ENCODE data around the gene UAP1.
"Not testable (repeated sequence)": the region's sequence is repeated elsewhere in the genome, so short reads cannot be mapped to it uniquely, and the experiment has no call there.

UAP1 gene

DNA sequence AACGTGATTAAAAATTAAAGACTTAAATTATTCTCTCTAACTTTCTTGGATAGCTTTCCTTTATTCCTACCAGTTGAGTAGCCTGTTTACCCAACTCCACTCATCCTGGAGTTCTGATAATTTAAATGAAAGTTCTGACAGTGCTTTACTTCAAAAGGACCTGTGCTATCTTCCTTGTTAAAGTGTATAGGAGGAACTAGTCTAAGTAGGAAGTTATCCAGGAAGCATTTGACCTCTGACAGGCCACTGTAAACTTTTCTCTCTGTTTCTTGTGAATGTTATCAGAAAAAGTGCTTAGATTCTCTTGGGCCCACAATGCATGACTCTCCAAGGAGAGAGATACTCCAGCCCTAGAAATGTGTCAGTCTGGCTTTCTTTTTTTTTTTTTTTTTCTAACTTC lies 9.2 kb downstream of the UAP1 start:
- POLR2A ChIA-PET = no interaction called here
- no peak for DNase-seq (ENCODE audit: extremely low spot score)
- CTCF ChIA-PET = no interaction called here

DNA sequence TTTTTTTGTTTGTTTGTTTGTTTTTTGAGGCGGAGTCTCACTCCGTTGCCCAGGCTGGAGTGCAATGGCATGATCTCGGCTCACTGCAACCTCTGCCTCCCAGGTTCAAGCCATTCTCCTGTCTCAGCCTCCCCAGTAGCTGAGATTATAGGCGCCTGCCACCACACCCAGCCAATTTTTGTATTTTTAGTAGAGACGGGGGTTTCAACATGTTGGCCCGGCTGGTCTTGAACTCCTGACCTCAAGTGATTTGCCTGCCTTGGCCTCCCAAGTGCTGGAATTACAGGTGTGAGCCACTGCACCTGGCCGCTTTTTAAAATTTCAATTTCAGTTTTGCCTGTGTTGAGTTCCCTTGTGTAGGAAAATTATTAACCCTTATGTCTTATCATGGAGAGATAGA lies 9.6 kb downstream of the UAP1 start:
- CTCF ChIA-PET; POLR2A ChIA-PET; DNase-seq (ENCODE audit: extremely low spot score): not testable (repeated sequence)

More for the DNA sequence above, 9.2 kb downstream of the UAP1 start:
- TF ChIP-seq, protein P1, sequence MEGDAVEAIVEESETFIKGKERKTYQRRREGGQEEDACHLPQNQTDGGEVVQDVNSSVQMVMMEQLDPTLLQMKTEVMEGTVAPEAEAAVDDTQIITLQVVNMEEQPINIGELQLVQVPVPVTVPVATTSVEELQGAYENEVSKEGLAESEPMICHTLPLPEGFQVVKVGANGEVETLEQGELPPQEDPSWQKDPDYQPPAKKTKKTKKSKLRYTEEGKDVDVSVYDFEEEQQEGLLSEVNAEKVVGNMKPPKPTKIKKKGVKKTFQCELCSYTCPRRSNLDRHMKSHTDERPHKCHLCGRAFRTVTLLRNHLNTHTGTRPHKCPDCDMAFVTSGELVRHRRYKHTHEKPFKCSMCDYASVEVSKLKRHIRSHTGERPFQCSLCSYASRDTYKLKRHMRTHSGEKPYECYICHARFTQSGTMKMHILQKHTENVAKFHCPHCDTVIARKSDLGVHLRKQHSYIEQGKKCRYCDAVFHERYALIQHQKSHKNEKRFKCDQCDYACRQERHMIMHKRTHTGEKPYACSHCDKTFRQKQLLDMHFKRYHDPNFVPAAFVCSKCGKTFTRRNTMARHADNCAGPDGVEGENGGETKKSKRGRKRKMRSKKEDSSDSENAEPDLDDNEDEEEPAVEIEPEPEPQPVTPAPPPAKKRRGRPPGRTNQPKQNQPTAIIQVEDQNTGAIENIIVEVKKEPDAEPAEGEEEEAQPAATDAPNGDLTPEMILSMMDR (IDR thresholded peaks at IDR 0.05; ENCODE audit: control extremely low read depth, extremely low read depth, low read depth, missing control alignments) = no peak

DNA sequence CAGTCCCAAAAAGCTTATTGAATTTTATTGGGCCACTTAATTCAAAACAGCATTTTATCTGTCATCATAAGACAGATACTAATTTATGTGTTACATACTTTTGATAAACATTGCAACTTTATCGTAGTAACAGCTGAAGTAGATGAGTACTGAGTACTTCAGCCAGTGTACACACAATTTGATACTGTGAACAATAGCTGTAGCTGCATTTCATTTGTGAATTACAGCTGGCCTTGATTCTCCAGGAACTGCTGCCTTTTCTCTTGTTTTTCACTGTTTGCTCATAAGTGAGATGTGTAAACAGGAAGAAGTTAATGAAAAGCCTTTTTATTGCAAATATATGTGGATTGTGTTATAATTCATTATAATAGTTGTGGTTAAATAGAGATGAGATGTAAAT lies 10.2 kb downstream of the UAP1 start:
- no peak for DNase-seq (ENCODE audit: extremely low spot score)
- CTCF ChIA-PET = no interaction called here
- TF ChIP-seq, protein P1 (IDR thresholded peaks at IDR 0.05; ENCODE audit: control extremely low read depth, extremely low read depth, low read depth, missing control alignments) = no peak
- POLR2A ChIA-PET = no interaction called here

DNA sequence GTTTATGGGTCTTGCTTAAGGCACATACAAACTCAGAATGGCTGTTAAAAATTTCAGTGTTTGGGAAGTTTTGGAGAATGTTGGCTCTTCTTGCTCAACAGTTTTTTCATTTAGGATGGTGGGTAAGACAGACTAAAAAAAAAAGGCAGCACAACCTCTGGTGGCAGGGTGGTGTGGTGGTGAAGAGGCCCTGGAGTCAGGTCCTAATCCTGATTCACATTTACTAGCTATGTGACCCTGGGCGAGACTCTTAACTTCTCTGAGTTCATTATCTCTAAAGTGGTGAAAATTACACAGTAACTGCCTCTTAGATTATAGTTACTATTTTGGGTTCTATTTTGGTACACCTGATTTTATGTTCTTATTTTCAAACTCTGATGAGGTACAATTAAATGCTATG lies 11.6 kb downstream of the UAP1 start:
- DNase-seq (ENCODE audit: extremely low spot score) = no peak
- ChIA-PET CTCF (interaction anchor here (2.6 kb wide), 1 partner anchor 8 kb away, joined by 12 read pairs; no protein-coding TSS in a partner anchor), POLR2A (no interaction called here)

DNA sequence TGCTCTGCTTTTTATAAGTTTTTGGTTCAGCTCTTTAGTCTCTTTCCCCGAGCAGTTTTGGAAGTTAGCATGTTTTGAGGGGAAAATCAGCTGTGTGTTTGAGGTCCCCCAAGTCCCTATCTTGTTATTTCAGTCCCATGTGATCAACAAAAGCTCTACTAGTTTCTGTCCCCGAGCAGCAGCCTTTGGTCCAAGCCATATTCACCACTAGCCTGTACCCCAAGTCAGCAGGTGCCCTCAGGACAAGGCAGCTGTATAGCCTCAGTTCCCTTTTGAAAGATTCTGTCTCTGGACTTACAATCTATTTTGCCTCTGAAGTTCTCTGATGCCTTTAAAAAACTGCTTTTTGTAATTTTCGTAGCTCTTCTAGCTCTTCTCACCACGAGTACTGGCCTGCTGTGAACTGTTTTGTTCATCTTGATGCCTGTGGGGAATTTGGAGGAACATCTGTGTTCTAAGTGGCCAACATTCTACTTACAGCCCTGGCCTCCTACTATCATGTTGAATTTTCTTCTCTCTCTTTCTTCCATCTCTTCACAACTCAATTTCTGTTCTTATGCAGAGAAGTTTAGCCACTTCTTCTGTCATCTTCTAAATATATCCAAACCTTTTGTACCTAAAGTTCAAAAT lies 16.7 kb downstream of the UAP1 start:
- POLR2A ChIA-PET = no interaction called here
- CTCF ChIA-PET = interaction anchor here (1.1 to 3.5 kb wide), 5 partner anchors 10 to 118 kb away, joined by 3 to 23 read pairs (median 3); no protein-coding TSS in a partner anchor
- TF ChIP-seq, protein P1 (IDR thresholded peaks at IDR 0.05; ENCODE audit: control extremely low read depth, extremely low read depth, low read depth, missing control alignments) = no peak
- DNase-seq (ENCODE audit: extremely low spot score) = no peak

More for the DNA sequence above, 11.6 kb downstream of the UAP1 start:
- TF ChIP-seq, protein P1 (IDR thresholded peaks at IDR 0.05; ENCODE audit: control extremely low read depth, extremely low read depth, low read depth, missing control alignments) = no peak

DNA sequence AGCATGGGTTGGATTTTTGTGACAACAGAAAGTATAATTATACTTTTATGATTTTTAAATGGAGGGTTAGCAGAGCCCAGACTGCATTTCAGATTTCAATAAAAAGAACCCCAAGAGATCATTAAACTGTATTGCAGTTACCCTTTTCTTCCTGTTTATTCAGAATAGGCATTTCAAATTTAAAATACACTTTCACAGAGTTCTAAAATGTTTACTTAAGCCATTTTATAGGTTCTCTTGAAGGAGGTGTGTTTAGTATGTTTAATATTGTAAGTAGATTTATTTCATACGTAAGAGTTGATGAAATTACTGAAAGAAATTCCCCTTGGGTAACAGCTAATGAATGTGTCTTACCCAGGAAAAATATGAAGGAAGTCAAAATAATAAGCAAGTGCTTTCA lies 17.4 kb downstream of the UAP1 start:
- CTCF ChIA-PET = interaction anchor here (0.6 to 3.5 kb wide), 4 partner anchors 11 to 34 kb away, joined by 3 to 23 read pairs (median 4); no protein-coding TSS in a partner anchor
- TF ChIP-seq, protein P1 (IDR thresholded peaks at IDR 0.05; ENCODE audit: control extremely low read depth, extremely low read depth, low read depth, missing control alignments) = no peak
- POLR2A ChIA-PET = no interaction called here
- no peak for DNase-seq (ENCODE audit: extremely low spot score)

DNA sequence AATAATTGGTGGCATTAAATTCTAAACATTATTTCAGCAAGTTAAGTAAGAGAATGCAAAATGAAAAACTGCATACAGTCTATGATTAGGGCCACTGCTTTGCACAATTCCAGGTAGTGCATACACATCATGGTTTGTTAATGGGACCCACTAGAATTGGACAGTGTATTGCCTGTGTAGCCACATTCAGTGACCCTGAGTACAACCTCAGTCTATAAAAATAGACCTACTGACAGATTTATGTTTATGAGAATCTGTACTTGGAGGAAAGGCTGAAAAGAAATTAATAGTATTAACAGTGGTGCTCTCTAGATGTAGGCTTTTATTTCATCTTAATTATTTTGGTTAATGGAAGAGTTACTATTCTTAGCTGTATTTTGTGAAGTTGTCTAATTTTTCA lies 18.8 kb downstream of the UAP1 start:
- TF ChIP-seq, protein P1 (IDR thresholded peaks at IDR 0.05; ENCODE audit: control extremely low read depth, extremely low read depth, low read depth, missing control alignments) = no peak
- DNase-seq (ENCODE audit: extremely low spot score) = no peak
- ChIA-PET POLR2A (no interaction called here), CTCF (interaction anchor here (1.5 to 2.1 kb wide), 2 partner anchors 19 to 33 kb away, joined by 3 to 6 read pairs; no protein-coding TSS in a partner anchor)

DNA sequence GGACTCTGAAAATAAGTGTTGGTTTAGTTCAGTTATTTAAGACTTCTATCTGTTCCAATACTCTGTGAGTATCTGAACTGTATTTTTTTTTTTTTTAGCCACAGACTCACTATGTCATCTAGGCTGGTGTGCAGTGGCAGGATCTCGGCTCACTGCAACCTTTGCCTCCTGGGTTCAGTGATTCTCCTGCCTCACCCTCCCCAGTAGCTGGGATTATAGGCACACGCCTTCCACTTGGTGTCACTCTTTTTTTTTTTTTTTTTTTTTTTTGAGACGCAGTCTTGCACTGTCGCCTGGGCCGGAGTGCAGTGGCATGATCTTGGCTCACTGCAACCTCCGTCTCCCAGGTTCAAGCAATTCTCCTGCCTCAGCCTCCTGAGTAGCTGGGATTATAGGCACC lies 21.4 kb downstream of the UAP1 start:
- CTCF ChIA-PET = interaction anchor here (1.4 kb wide), 2 partner anchors 12 to 265 kb away, joined by 3 read pairs; no protein-coding TSS in a partner anchor
- DNase-seq (ENCODE audit: extremely low spot score); POLR2A ChIA-PET: not testable (repeated sequence)

DNA sequence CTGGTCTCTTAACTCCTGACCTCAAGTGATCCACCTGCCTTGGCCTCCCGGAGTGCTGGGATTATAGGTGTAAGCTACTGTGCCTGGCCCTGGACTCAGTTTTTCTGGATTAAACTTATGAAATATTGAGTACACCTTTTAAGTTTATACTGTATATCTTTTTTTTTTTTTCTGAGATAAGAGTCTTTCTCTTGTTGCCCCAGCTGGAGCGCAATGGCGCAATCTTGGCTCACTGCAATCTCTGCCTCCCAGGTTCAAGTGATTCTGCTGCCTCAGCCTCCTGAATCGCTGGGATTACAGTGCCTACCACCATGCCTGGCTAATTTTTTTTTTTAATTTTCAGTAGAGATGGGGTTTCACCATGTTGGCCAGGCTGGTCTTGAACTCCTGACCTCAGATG lies 23.6 kb downstream of the UAP1 start:
- POLR2A ChIA-PET; DNase-seq (ENCODE audit: extremely low spot score): not testable (repeated sequence)
- CTCF ChIA-PET = interaction anchor here (1.3 to 1.6 kb wide), 2 partner anchors 19 to 28 kb away, joined by 3 to 4 read pairs; no protein-coding TSS in a partner anchor

Measured in GM10248 (cell line).